Duodenal mucosa (tissue), 2 donors: ENCODE data around the gene GAD2.

Experiments
- H3K27ac ChIP-seq: one replicate; pipeline ENCODE4 v1.7.0; 2013; ENCODE audit warnings: low read depth, low read length
- H3K27me3 ChIP-seq, 2 donors: one replicate each; pipeline ENCODE4 v1.7.0; 2013; ENCODE audit warnings: low read length in 2 of 2, control low read depth in 1 of 2; ENCODE audit not compliant: insufficient read depth in 2 of 2, control insufficient read depth in 1 of 2
- H3K36me3 ChIP-seq, 2 donors: one replicate each; pipeline ENCODE4 v1.7.0; 2013; ENCODE audit warnings: low read length in 2 of 2, control low read depth in 1 of 2; ENCODE audit not compliant: insufficient read depth in 2 of 2, control insufficient read depth in 1 of 2
- H3K4me1 ChIP-seq, 2 donors: one replicate each; pipeline ENCODE4 v1.7.0; 2013; ENCODE audit warnings: low read length in 2 of 2, control low read depth in 1 of 2; ENCODE audit not compliant: insufficient read depth in 2 of 2, control insufficient read depth in 1 of 2
- H3K4me3 ChIP-seq, 2 donors: one replicate each; pipeline ENCODE4 v1.7.0; 2013; ENCODE audit warnings: low read length in 2 of 2, low read depth in 1 of 2
- H3K9ac ChIP-seq, 2 donors: one replicate each; pipeline ENCODE4 v1.7.0; 2013; ENCODE audit warnings: low read length in 2 of 2, low read depth in 1 of 2
- H3K9me3 ChIP-seq, 2 donors: one replicate each; pipeline ENCODE4 v1.7.0; 2013; ENCODE audit warnings: low read length in 2 of 2, control low read depth in 1 of 2; ENCODE audit not compliant: control insufficient read depth in 1 of 2

The GAD2 gene

GRCh38 chr10:26220901-26221300 lies 4.3 kb downstream of the GAD2 start:
- H3K9me3 ChIP-seq: no peaks in the 10 kb centered on the region
- no peak overlapping the region for H3K4me3 ChIP-seq
- no peaks in the 10 kb centered on the region for H3K36me3 ChIP-seq
- H3K4me1 ChIP-seq: no peaks in the 10 kb centered on the region
- no peak overlapping the region for H3K27ac ChIP-seq
- H3K9ac ChIP-seq: no peak overlapping the region
- peaks cover 43 to 68% of the 10 kb centered on the region in 2 donors for H3K27me3 ChIP-seq

GRCh38 chr10:26221541-26221940 lies 5.0 kb downstream of the GAD2 start:
- H3K9ac ChIP-seq: no peak overlapping the region
- H3K36me3 ChIP-seq: no peaks in the 10 kb centered on the region
- H3K4me3 ChIP-seq: no peak overlapping the region
- no peak overlapping the region for H3K27ac ChIP-seq
- H3K9me3 ChIP-seq: no peaks in the 10 kb centered on the region
- H3K4me1 ChIP-seq: no peaks in the 10 kb centered on the region
- peaks cover 37 to 62% of the 10 kb centered on the region in 2 donors for H3K27me3 ChIP-seq

GRCh38 chr10:26222563-26222962 lies 6.0 kb downstream of the GAD2 start:
- Histone ChIP-seq H3K27ac (no peak overlapping the region), H3K4me1 (no peaks in the 10 kb centered on the region), H3K27me3 (peaks cover 27 to 52% of the 10 kb centered on the region in 2 donors), H3K9me3 (no peaks in the 10 kb centered on the region), H3K36me3 (no peaks in the 10 kb centered on the region), H3K9ac (no peak overlapping the region), H3K4me3 (no peak overlapping the region)

GRCh38 chr10:26225322-26225721 lies 8.7 kb downstream of the GAD2 start:
- Histone ChIP-seq H3K36me3 (no peaks in the 10 kb centered on the region), H3K9ac (no peak overlapping the region), H3K27me3 (peaks cover 10 to 26% of the 10 kb centered on the region in 2 donors), H3K27ac (no peak overlapping the region), H3K9me3 (no peaks in the 10 kb centered on the region), H3K4me1 (no peaks in the 10 kb centered on the region), H3K4me3 (no peak overlapping the region)

- no peaks in the 10 kb centered on the region for H3K4me1 ChIP-seq
- no peak overlapping the region for H3K4me3 ChIP-seq
- no peaks in the 10 kb centered on the region for H3K9me3 ChIP-seq
- no peak overlapping the region for H3K9ac ChIP-seq
- no peak overlapping the region for H3K27ac ChIP-seq
- peaks cover under 1 to 4% of the 10 kb centered on the region in 2 donors for H3K27me3 ChIP-seq
- H3K36me3 ChIP-seq: no peaks in the 10 kb centered on the region
Observed at GRCh38 chr10:26227786-26228185, 11.2 kb downstream of the GAD2 start.

GRCh38 chr10:26232174-26232573 lies 15.6 kb downstream of the GAD2 start:
- Histone ChIP-seq H3K9ac (no peak overlapping the region), H3K4me1 (no peaks in the 10 kb centered on the region), H3K9me3 (no peaks in the 10 kb centered on the region), H3K27ac (no peak overlapping the region), H3K27me3 (no peaks in the 10 kb centered on the region), H3K4me3 (no peak overlapping the region), H3K36me3 (no peaks in the 10 kb centered on the region)

- Histone ChIP-seq H3K4me3 (no peak overlapping the region), H3K27me3 (no peaks in the 10 kb centered on the region), H3K9me3 (no peaks in the 10 kb centered on the region), H3K9ac (no peak overlapping the region), H3K4me1 (no peaks in the 10 kb centered on the region), H3K36me3 (no peaks in the 10 kb centered on the region), H3K27ac (no peak overlapping the region)
Observed at GRCh38 chr10:26235761-26236160, 19.2 kb downstream of the GAD2 start.

GRCh38 chr10:26238378-26238777 lies 21.8 kb downstream of the GAD2 start:
- H3K27ac ChIP-seq: no peak overlapping the region
- H3K27me3 ChIP-seq: no peaks in the 10 kb centered on the region
- H3K4me1 ChIP-seq: no peaks in the 10 kb centered on the region
- H3K9me3 ChIP-seq: no peaks in the 10 kb centered on the region
- no peak overlapping the region for H3K4me3 ChIP-seq
- no peak overlapping the region for H3K9ac ChIP-seq
- H3K36me3 ChIP-seq: no peaks in the 10 kb centered on the region

GRCh38 chr10:26242706-26243350 lies 26.3 kb downstream of the GAD2 start:
- H3K36me3 ChIP-seq: no peaks in the 10 kb centered on the region
- H3K4me3 ChIP-seq: no peak overlapping the region
- H3K4me1 ChIP-seq: no peaks in the 10 kb centered on the region

GRCh38 chr10:26243351-26243720 lies 26.8 kb downstream of the GAD2 start:
- no peak overlapping the region for H3K9ac ChIP-seq
- H3K4me3 ChIP-seq: no peak overlapping the region
- H3K36me3 ChIP-seq: no peaks in the 10 kb centered on the region
- H3K27ac ChIP-seq: no peak overlapping the region
- H3K4me1 ChIP-seq: no peaks in the 10 kb centered on the region
- H3K9me3 ChIP-seq: no peaks in the 10 kb centered on the region
- H3K27me3 ChIP-seq: no peaks in the 10 kb centered on the region

More at GRCh38 chr10:26242706-26243350, 26.3 kb downstream of the GAD2 start:
- Histone ChIP-seq H3K9me3 (no peaks in the 10 kb centered on the region), H3K27ac (no peak overlapping the region), H3K27me3 (no peaks in the 10 kb centered on the region), H3K9ac (no peak overlapping the region)

- H3K36me3 ChIP-seq: no peaks in the 10 kb centered on the region
- H3K9ac ChIP-seq: no peak overlapping the region
- no peaks in the 10 kb centered on the region for H3K9me3 ChIP-seq
Observed at GRCh38 chr10:26249681-26250080, 33.1 kb downstream of the GAD2 start.

More at GRCh38 chr10:26249681-26250080, 33.1 kb downstream of the GAD2 start:
- H3K4me3 ChIP-seq: no peak overlapping the region
- H3K27me3 ChIP-seq: no peaks in the 10 kb centered on the region
- H3K27ac ChIP-seq: no peak overlapping the region
- H3K4me1 ChIP-seq: no peaks in the 10 kb centered on the region
